Gastrocnemius medialis (tissue), 4 donors: ENCODE measurements around the gene KRT14. TPM values are rescaled to one million over a fixed set of nuclear protein-coding genes. Genes with fewer than 3 reads are reported as not detected.

Experiments used
- ATAC-seq, 2 donors: fragments of 150-250 bp; one replicate each; pipeline ENCODE4 v1.9.1; 2016
- DNase-seq, 2 donors: peaks; one replicate each; pipeline ENCODE4 v3.0.0-alpha.2; 2019
- H3K27ac ChIP-seq, 4 donors: fragments of 200-600 bp; sonication (generic); 1 replicate in 1 of 4; 2 replicates in 3 of 4; pipeline ENCODE4 v1.5.1; 2016 to 2018; ENCODE audit warnings: mild to moderate bottlenecking in 2 of 4, moderate library complexity in 1 of 4
- H3K27me3 ChIP-seq, 3 donors: fragments of 200-600 bp; sonication (generic) in 2 of 3; 1 replicate in 1 of 3; 2 replicates in 2 of 3; pipeline versions ENCODE4 v1.5.1 to v1.6.0; 2016 to 2019; ENCODE audit warnings: mild to moderate bottlenecking in 1 of 3, moderate library complexity in 1 of 3
- H3K36me3 ChIP-seq, 2 donors: fragments of 200-600 bp; sonication (generic) in 1 of 2; one replicate each; pipeline ENCODE4 v1.5.1; 2017 to 2018
- H3K4me1 ChIP-seq, 2 donors: fragments of 200-600 bp; sonication (generic) in 1 of 2; one replicate each; pipeline ENCODE4 v1.5.1; 2016 to 2017; ENCODE audit warnings: mild to moderate bottlenecking in 2 of 2
- H3K4me3 ChIP-seq, 4 donors: fragments of 200-600 bp; sonication (generic) in 3 of 4; 1 replicate in 1 of 4; 2 replicates in 3 of 4; pipeline ENCODE4 v1.5.1; 2016 to 2019; ENCODE audit warnings: mild to moderate bottlenecking in 2 of 4
- H3K9me3 ChIP-seq, 3 donors: fragments of 200-600 bp; sonication (generic) in 2 of 3; 1 replicate in 1 of 3; 2 replicates in 2 of 3; pipeline ENCODE4 v1.5.1; 2016 to 2019
- CTCF ChIP-seq, 5 experiments: fragments of 450-650 bp in 3 of 5; fragments of 200-600 bp in 2 of 5; sonication (generic) in 2 of 5; IDR thresholded peaks in 4 of 5; conservative IDR thresholded peaks in 1 of 5; 1 replicate in 4 of 5; 2 replicates in 1 of 5; pipeline ENCODE4 v1.5.1; 2016 to 2019; ENCODE audit warnings: antibody characterized with exemption in 5 of 5, mild to moderate bottlenecking in 3 of 5, moderate library complexity in 3 of 5
- POLR2A ChIP-seq, 2 donors: fragments of 450-650 bp; IDR thresholded peaks; one replicate each; pipeline ENCODE4 v1.6.1; 2017; ENCODE audit warnings: antibody characterized with exemption in 2 of 2, mild to moderate bottlenecking in 2 of 2, moderate library complexity in 2 of 2
- in situ Hi-C, 4 donors: fragments of 200-750 bp; cut with MboI; loops; one replicate each; pipeline versions ENCODE4 v1.15.0 to v1.8.0; 2017; ENCODE audit warnings: low sequenced_read_pairs in 4 of 4
- intact Hi-C: fragments of 100-400 bp; cut with DNase I; formaldehyde crosslinking; loops from one replicate; pipeline ENCODE4 v1.15.1; 2023; ENCODE audit warnings: low total_unique reads
- total RNA-seq, 4 donors: library from RNA; depleted of rRNA; stranded (reverse); fragments of >200 nt; gene quantifications; one replicate each; pipeline versions ENCODE4 v1.1.0 to v1.2.3, GENCODE V29; 2016

Gene KRT14
- total RNA-seq, 4 donors from 2014 or later = not detected

GRCh38 chr17:41575336-41575735 is 11.4 kb downstream of the KRT14 start:
- H3K36me3 ChIP-seq = no peaks in the 10 kb centered on the region
- no peak overlapping the region for H3K4me3 ChIP-seq
- ATAC-seq = no peak
- no peaks in the 10 kb centered on the region for H3K4me1 ChIP-seq
- DNase-seq = no peak
- no peak overlapping the region for H3K27ac ChIP-seq
- peaks cover 0 to 25% (median 12%) of the 10 kb centered on the region in 3 donors for H3K27me3 ChIP-seq
- in situ Hi-C loops (no loop called here), intact Hi-C loops (no loop called here)
- no peaks in the 10 kb centered on the region for H3K9me3 ChIP-seq
- TF ChIP-seq CTCF (IDR thresholded peaks at IDR 0.05 in 4 of 5, conservative IDR thresholded peaks at IDR 0.05 in 1 of 5) (no peak), POLR2A (IDR thresholded peaks at IDR 0.05) (no peak)

- Histone ChIP-seq H3K27ac (no peak within 1 kb of the TSS), H3K4me1 (no peaks in the 10 kb centered on the region), H3K9me3 (no peaks in the 10 kb centered on the region), H3K27me3 (peaks cover 0 to 13% (median 7%) of the 10 kb centered on the region in 3 donors), H3K36me3 (no peaks in the 10 kb centered on the region), H3K4me3 (no peak within 1 kb of the TSS)
- intact Hi-C loops (no loop called here), in situ Hi-C loops (loop anchor here in 1 of 4 donors (25.0 kb wide), 1 partner anchor 684 kb away; the partner anchor contains the start of gene KRT20)
- TF ChIP-seq CTCF (IDR thresholded peaks at IDR 0.05 in 4 of 5, conservative IDR thresholded peaks at IDR 0.05 in 1 of 5) (no peak), POLR2A (IDR thresholded peaks at IDR 0.05) (no peak)
- no peak for DNase-seq
- ATAC-seq = no peak
Observed at GRCh38 chr17:41571561-41572434, 14.9 kb downstream of the KRT14 start, which contains the start of gene KRT9. Gene KRT9, minus strand, starts transcription at chr17:41572059. Its CDS starts 67 bp downstream, at chr17:41571992.

- peaks cover 0 to 7% (median 0%) of the 10 kb centered on the region in 3 donors for H3K27me3 ChIP-seq
Observed at GRCh38 chr17:41567317-41567716, 19.4 kb downstream of the KRT14 start.

GRCh38 chr17:41565338-41565737 is 21.4 kb downstream of the KRT14 start:
- no peaks in the 10 kb centered on the region for H3K36me3 ChIP-seq
- H3K27me3 ChIP-seq = no peaks in the 10 kb centered on the region
- H3K9me3 ChIP-seq = no peaks in the 10 kb centered on the region
- DNase-seq (no peak), ATAC-seq (no peak)
- H3K27ac ChIP-seq = no peak overlapping the region
- H3K4me1 ChIP-seq = peaks cover 0 to 8% of the 10 kb centered on the region in 2 donors
- in situ Hi-C loops = loop anchor here in 1 of 4 donors (25.0 kb wide), 1 partner anchor 678 kb away; the partner anchor contains the start of gene KRT20
- intact Hi-C loops = no loop called here
- no peak overlapping the region for H3K4me3 ChIP-seq
- TF ChIP-seq CTCF (IDR thresholded peaks at IDR 0.05 in 4 of 5, conservative IDR thresholded peaks at IDR 0.05 in 1 of 5) (no peak), POLR2A (IDR thresholded peaks at IDR 0.05) (no peak)

More at GRCh38 chr17:41567317-41567716, 19.4 kb downstream of the KRT14 start:
- TF ChIP-seq POLR2A (IDR thresholded peaks at IDR 0.05) (no peak), CTCF (IDR thresholded peaks at IDR 0.05 in 4 of 5, conservative IDR thresholded peaks at IDR 0.05 in 1 of 5) (no peak)
- intact Hi-C loops (no loop called here), in situ Hi-C loops (loop anchor here in 1 of 4 donors (25.0 kb wide), 1 partner anchor 680 kb away; the partner anchor contains the start of gene KRT20)
- H3K4me1 ChIP-seq = peaks cover 0 to 8% of the 10 kb centered on the region in 2 donors
- no peaks in the 10 kb centered on the region for H3K9me3 ChIP-seq
- H3K36me3 ChIP-seq = no peaks in the 10 kb centered on the region
- no peak overlapping the region for H3K27ac ChIP-seq
- H3K4me3 ChIP-seq = no peak overlapping the region
- ATAC-seq = no peak
- DNase-seq = no peak
